AG04450 (cell line): Measurements from ENCODE around the gene MAPKAPK2. TPM values are rescaled to one million over a fixed set of nuclear protein-coding genes. Genes with fewer than 3 reads are reported as not detected.

ENCODE experiments used
- CTCF ChIA-PET: fragments of 300-600, 350-600 bp; formaldehyde crosslinking; extraction: SDS; loops from one replicate; lab custom pipeline; 2022; ENCODE audit warnings: antibody characterized with exemption, inconsistent platforms; lab: Charles Lee
- POLR2A ChIA-PET: fragments of 350-600 bp; formaldehyde crosslinking; extraction: SDS; loops from one replicate; lab custom pipeline; 2021; ENCODE audit warnings: antibody characterized with exemption, inconsistent platforms; lab: Yijun Ruan, JAX
- DNase-seq: peaks from one replicate; pipeline ENCODE4 v3.0.0-alpha.2; 2011; ENCODE audit warnings: low read depth, low spot score
- H3K27ac ChIP-seq: one replicate; pipeline ENCODE4 v1.5.1; 2012; ENCODE audit warnings: low read depth, low read length, control low read depth
- H3K27me3 ChIP-seq: one replicate; pipeline ENCODE4 v1.6.0; 2012; ENCODE audit warnings: low read length; ENCODE audit not compliant: control insufficient read depth, insufficient read depth
- H3K4me3 ChIP-seq: 2 replicates; pipeline ENCODE4 v1.5.1; 2011; ENCODE audit warnings: mild to moderate bottlenecking, low read depth, low read length, control low read depth
- H3K9me3 ChIP-seq: 2 replicates; pipeline ENCODE4 v1.5.1; 2012; ENCODE audit warnings: low read length; ENCODE audit not compliant: control insufficient read depth, insufficient read depth
- polyA plus RNA-seq: library from polyadenylated mRNA; depleted of rRNA; stranded (reverse); fragments of >200 nt; gene quantifications from 2 replicates; pipeline ENCODE4 v1.2.3, GENCODE V29; 2011
- TF ChIP-seq, protein P1 (sequence below): IDR thresholded peaks from 2 replicates; pipeline ENCODE4 v1.5.1; 2011; ENCODE audit warnings: low read depth, low read length, control low read depth, inconsistent platforms

The MAPKAPK2 gene
- polyA plus RNA-seq, 1 experiment = 64.9 TPM

DNA sequence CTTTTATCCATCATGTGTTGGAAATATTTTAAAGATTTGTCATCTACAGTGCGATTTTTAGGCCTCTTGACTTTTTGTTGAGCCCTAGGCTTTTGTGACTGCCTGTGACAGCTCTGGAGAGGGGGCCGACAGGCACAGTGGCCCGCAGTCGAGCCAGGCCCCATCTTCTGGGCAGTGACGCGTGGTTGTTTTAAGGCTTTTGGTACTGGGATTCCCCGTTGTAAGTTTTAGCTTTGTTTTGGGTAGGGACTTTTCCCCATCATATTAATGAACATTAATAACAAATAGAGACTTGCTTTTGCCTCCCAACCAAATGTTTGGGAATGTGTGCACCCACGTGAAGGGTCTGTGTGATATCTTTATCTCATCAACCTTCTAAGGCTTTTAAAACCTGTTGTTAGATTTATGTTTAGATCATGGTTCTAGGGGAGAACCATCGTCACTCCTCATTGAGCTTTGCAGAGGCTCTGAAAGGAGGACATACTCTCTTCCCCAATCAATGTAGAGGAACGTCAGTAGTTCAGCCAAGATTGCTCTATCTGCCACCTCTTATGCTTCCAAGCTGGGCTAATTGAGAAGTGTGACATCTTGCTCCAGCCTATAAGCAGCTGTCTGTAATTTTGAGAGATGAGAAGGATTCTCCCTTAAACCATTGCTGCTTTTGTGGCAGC, 34.6 kb downstream of the MAPKAPK2 start:
- Histone ChIP-seq H3K27ac (no peak overlapping the region), H3K9me3 (no peaks in the 10 kb centered on the region), H3K27me3 (no peaks in the 10 kb centered on the region), H3K4me3 (no peak overlapping the region)
- POLR2A ChIA-PET = no interaction called here
- TF ChIP-seq, protein P1, sequence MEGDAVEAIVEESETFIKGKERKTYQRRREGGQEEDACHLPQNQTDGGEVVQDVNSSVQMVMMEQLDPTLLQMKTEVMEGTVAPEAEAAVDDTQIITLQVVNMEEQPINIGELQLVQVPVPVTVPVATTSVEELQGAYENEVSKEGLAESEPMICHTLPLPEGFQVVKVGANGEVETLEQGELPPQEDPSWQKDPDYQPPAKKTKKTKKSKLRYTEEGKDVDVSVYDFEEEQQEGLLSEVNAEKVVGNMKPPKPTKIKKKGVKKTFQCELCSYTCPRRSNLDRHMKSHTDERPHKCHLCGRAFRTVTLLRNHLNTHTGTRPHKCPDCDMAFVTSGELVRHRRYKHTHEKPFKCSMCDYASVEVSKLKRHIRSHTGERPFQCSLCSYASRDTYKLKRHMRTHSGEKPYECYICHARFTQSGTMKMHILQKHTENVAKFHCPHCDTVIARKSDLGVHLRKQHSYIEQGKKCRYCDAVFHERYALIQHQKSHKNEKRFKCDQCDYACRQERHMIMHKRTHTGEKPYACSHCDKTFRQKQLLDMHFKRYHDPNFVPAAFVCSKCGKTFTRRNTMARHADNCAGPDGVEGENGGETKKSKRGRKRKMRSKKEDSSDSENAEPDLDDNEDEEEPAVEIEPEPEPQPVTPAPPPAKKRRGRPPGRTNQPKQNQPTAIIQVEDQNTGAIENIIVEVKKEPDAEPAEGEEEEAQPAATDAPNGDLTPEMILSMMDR = no peak
- no peak for DNase-seq
- CTCF ChIA-PET = interaction anchor here (0.6 to 1.6 kb wide), 6 partner anchors 14 to 780 kb away, joined by 3 to 6 read pairs (median 4); no protein-coding TSS in a partner anchor

- Histone ChIP-seq H3K4me3 (no peak overlapping the region), H3K27ac (no peak overlapping the region), H3K27me3 (no peaks in the 10 kb centered on the region), H3K9me3 (no peaks in the 10 kb centered on the region)
- DNase-seq = no peak
- ChIA-PET CTCF (interaction anchor here (1.5 kb wide), 1 partner anchor 231 kb away, joined by 3 read pairs; no protein-coding TSS in a partner anchor), POLR2A (no interaction called here)
- TF ChIP-seq, protein P1 = no peak
These were observed 36.7 kb downstream of the MAPKAPK2 start for GRCh38 chr1:206721454-206721853.

- no peak overlapping the region for H3K4me3 ChIP-seq
- CTCF ChIA-PET = interaction anchor here (1.1 to 5.5 kb wide), 4 partner anchors 11 to 189 kb away, joined by 3 to 88 read pairs (median 33); no protein-coding TSS in a partner anchor
- H3K9me3 ChIP-seq = no peaks in the 10 kb centered on the region
- DNase-seq = no peak
- H3K27me3 ChIP-seq = no peaks in the 10 kb centered on the region
- H3K27ac ChIP-seq = no peak overlapping the region
- TF ChIP-seq, protein P1 = no peak
- POLR2A ChIA-PET = no interaction called here
These were observed 38.2 kb downstream of the MAPKAPK2 start for GRCh38 chr1:206722751-206723461.

DNA sequence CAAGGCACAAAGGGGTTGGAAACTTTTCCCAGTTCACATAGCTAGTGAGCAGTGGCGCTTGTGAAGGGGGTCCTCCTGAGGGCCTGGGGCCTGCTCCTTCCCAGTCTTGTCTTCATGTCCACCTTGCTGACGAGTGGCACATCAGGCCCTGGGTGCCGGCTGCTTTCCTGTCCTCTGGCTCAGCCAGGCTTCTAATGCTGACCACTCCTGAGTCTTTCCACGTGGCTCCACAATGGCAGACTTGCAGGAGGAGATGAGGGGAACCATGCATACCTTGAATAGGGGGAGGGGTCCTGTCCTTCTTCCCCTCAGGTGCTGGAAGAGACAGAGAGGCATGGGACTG, 38.7 kb downstream of the MAPKAPK2 start:
- CTCF ChIA-PET = interaction anchor here (1.1 to 5.5 kb wide), 3 partner anchors 11 to 189 kb away, joined by 3 to 88 read pairs (median 60); no protein-coding TSS in a partner anchor
- no peak overlapping the region for H3K4me3 ChIP-seq
- peak overlapping the region; percentile 66 for H3K27ac ChIP-seq
- no peaks in the 10 kb centered on the region for H3K27me3 ChIP-seq
- DNase-seq = no peak
- POLR2A ChIA-PET = no interaction called here
- TF ChIP-seq, protein P1 = no peak
- no peaks in the 10 kb centered on the region for H3K9me3 ChIP-seq
